Activated naive CD8-positive, alpha-beta T cell treated with anti-CD3 and anti-CD28 coated beads, Interleukin-2, amount 50 U/mL, for 24 hours (primary cell): ENCODE results near the gene TOMM6.

Source experiments
- ATAC-seq: fragments of 150-1000 bp; cut with Tn5 transposase; one replicate; pipeline ENCODE4 v1.10.0; 2021
- DNase-seq: peaks from one replicate; pipeline ENCODE4 v3.0.0; 2021
- H3K27ac Mint-ChIP-seq: one replicate; pipeline ENCODE4 v1.8.0; 2021; ENCODE audit warnings: mild to moderate bottlenecking, mixed read lengths
- H3K27me3 Mint-ChIP-seq: one replicate; pipeline ENCODE4 v1.8.0; 2021; ENCODE audit warnings: mixed read lengths
- H3K36me3 Mint-ChIP-seq: one replicate; pipeline ENCODE4 v1.8.0; 2021; ENCODE audit warnings: low read depth, mixed read lengths
- H3K4me1 Mint-ChIP-seq: one replicate; pipeline ENCODE4 v1.8.0; 2021; ENCODE audit warnings: mixed read lengths
- H3K4me3 Mint-ChIP-seq: one replicate; pipeline ENCODE4 v1.8.0; 2021; ENCODE audit warnings: mild to moderate bottlenecking, moderate library complexity, mixed read lengths
- H3K9me3 Mint-ChIP-seq: one replicate; pipeline ENCODE4 v1.8.0; 2021; ENCODE audit warnings: mixed read lengths

Gene TOMM6

DNA sequence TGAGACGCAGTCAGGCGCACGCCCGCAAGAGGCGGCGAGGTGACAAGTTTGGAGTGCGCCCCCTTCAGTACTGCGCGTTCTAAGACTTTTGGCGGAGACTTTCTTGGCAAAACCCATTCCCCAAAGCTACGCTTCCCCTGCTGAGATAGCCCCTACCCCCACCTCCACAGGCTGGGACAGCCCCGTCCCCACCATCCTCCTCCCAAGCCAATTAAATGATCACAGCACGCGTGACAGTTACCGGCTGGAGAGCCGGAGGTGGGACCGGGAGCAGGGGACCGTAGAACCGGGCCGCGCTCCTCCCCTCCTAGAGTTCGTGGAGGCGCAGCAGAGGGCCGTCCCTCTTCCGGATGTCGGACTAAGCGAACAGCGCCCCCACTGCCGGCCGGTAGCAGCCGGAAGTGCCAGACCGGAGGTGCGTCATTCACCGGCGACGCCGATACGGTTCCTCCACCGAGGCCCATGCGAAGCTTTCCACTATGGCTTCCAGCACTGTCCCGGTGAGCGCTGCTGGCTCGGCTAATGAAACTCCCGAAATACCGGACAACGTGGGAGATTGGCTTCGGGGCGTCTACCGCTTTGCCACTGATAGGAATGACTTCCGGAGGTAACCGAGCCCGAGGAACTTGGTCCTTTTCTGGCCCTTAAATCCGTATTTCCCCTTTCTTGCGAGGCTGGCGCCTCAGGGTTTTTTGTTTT is at the start of gene TOMM6:
TSS of gene TOMM6 (plus strand) at position 476 of the 699 bp plus-strand sequence. CDS start at position 480, 4 bp downstream.
- ATAC-seq (peak; percentile 87), DNase-seq (peak; percentile 97)
- Mint-ChIP-seq H3K4me1 (peaks cover 22% of the 10 kb centered on the region), H3K9me3 (no peaks in the 10 kb centered on the region), H3K4me3 (peak within 1 kb of the TSS; percentile 95), H3K27me3 (no peaks in the 10 kb centered on the region), H3K27ac (peak within 1 kb of the TSS; percentile 97), H3K36me3 (peaks cover 42% of the 10 kb centered on the region)

- no peak overlapping the region for H3K27ac Mint-ChIP-seq
- H3K4me1 Mint-ChIP-seq = no peaks in the 10 kb centered on the region
- no peak for ATAC-seq
- no peak for DNase-seq
- H3K4me3 Mint-ChIP-seq = no peak overlapping the region
- H3K9me3 Mint-ChIP-seq = no peaks in the 10 kb centered on the region
- H3K27me3 Mint-ChIP-seq = no peaks in the 10 kb centered on the region
- H3K36me3 Mint-ChIP-seq = no peaks in the 10 kb centered on the region
These were observed 48.5 kb upstream of the TOMM6 start for GRCh38 chr6:41739041-41739440.

GRCh38 chr6:41740366-41741162 is 46.9 kb upstream of the TOMM6 start:
- ATAC-seq (no peak), DNase-seq (no peak)
- H3K27ac Mint-ChIP-seq = no peak overlapping the region
- H3K4me3 Mint-ChIP-seq = no peak overlapping the region
- no peaks in the 10 kb centered on the region for H3K9me3 Mint-ChIP-seq
- no peaks in the 10 kb centered on the region for H3K4me1 Mint-ChIP-seq
- no peaks in the 10 kb centered on the region for H3K27me3 Mint-ChIP-seq
- no peaks in the 10 kb centered on the region for H3K36me3 Mint-ChIP-seq

DNA sequence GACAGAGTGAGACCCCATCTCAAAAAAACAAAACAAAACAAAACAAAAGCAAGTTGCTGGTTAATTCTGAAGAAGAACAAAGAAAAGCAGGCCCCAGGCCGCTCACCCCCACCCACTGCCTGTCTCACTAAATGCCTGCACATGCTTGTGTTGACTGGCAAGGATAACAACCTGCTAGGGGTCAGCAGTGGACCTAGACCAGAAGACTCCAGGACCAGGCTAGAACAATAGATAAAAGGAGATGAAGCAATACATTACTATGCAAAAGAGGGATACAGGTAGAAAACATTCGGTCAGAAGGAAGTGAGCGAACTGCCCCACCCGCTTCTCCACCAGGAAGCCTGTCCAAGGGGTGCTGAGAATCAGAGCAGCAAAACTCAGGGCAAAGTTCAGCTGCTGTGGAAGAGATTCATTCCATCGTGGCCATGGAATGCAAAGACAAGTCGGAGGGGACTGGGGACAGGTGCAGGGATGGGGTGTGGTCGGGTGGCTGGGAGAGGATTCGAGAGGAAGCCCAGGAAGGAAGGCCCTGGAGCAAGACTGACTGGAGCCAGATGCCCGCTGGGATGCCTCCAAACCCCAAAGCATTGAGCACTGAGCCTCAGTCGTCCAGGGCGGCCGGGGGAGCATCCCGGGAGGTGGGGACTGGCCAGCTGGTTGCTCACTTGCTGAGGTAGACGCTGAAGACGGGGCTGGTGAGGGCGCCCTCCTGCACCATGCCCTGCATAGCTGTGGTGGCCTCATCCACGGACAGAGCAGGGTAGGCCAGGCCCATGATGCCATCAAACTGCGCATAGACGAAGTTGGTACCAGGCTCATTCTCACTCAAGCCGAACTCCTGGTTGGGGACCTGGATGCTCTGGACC is 45.6 kb upstream of the TOMM6 start:
- Mint-ChIP-seq H3K27ac (no peak overlapping the region), H3K4me1 (no peaks in the 10 kb centered on the region)

GRCh38 chr6:41743406-41744235 is 43.9 kb upstream of the TOMM6 start:
- H3K9me3 Mint-ChIP-seq = no peaks in the 10 kb centered on the region
- H3K4me3 Mint-ChIP-seq = no peak overlapping the region
- ATAC-seq (no peak), DNase-seq (no peak)
- H3K27me3 Mint-ChIP-seq = no peaks in the 10 kb centered on the region
- no peaks in the 10 kb centered on the region for H3K4me1 Mint-ChIP-seq
- no peak overlapping the region for H3K27ac Mint-ChIP-seq
- H3K36me3 Mint-ChIP-seq = no peaks in the 10 kb centered on the region

More for the DNA sequence above, 45.6 kb upstream of the TOMM6 start:
- H3K36me3 Mint-ChIP-seq = no peaks in the 10 kb centered on the region
- H3K4me3 Mint-ChIP-seq = no peak overlapping the region
- ATAC-seq = no peak
- H3K27me3 Mint-ChIP-seq = no peaks in the 10 kb centered on the region
- no peak for DNase-seq
- H3K9me3 Mint-ChIP-seq = no peaks in the 10 kb centered on the region

DNA sequence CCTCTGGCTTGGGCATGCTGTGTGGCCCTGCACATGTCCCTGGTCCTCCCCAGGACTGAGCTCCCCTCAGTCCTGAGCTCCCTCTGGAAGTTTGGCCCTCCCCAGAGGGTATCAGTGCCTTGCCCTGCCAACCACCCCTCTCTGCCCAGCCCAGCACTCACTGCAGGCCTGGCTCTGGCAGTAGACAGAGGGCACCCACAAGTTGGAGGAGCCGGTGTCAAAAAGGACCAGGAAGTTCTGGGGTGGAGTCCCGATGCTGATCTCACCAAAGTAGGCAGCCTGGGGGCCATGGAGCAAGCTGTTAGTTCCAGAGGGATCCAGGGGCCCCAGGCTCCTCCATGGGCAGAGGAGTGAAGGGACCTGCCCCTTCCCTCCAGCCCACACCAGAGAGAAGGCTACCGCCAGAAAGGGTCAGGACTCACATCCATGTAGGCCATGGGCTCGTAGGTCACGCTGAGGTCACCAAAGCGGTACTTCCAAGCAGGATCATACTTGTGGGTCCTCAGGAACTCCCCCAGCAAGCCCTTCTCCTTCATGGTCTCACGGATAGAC is 43.2 kb upstream of the TOMM6 start:
- H3K27me3 Mint-ChIP-seq = no peaks in the 10 kb centered on the region
- H3K4me1 Mint-ChIP-seq = no peaks in the 10 kb centered on the region
- no peak overlapping the region for H3K4me3 Mint-ChIP-seq
- no peak overlapping the region for H3K27ac Mint-ChIP-seq
- ATAC-seq (no peak), DNase-seq (no peak)
- H3K36me3 Mint-ChIP-seq = no peaks in the 10 kb centered on the region
- no peaks in the 10 kb centered on the region for H3K9me3 Mint-ChIP-seq

DNA sequence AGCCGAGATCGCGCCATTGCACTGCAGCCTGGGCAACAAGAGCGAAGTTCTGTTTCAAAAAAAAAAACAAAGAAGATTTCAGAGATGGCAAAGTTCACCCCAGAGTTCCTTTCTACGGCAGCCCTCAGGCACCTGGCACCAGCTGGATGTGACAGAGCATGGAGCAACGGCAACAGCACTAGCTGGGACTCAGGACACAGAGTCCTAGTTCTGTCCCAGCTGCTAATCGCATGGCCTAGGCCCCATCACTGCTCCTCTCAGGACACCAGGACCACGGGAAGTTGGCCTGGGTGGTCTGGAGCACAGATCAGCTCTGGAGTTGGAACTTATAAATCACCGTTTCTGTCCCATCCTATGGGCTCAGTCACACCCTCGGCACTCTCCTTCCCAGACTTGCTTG is 41.4 kb upstream of the TOMM6 start:
- Mint-ChIP-seq H3K9me3 (no peaks in the 10 kb centered on the region), H3K36me3 (no peaks in the 10 kb centered on the region), H3K27me3 (no peaks in the 10 kb centered on the region), H3K4me1 (no peaks in the 10 kb centered on the region), H3K4me3 (no peak overlapping the region), H3K27ac (no peak overlapping the region)
- no peak for DNase-seq
- ATAC-seq = no peak

DNA sequence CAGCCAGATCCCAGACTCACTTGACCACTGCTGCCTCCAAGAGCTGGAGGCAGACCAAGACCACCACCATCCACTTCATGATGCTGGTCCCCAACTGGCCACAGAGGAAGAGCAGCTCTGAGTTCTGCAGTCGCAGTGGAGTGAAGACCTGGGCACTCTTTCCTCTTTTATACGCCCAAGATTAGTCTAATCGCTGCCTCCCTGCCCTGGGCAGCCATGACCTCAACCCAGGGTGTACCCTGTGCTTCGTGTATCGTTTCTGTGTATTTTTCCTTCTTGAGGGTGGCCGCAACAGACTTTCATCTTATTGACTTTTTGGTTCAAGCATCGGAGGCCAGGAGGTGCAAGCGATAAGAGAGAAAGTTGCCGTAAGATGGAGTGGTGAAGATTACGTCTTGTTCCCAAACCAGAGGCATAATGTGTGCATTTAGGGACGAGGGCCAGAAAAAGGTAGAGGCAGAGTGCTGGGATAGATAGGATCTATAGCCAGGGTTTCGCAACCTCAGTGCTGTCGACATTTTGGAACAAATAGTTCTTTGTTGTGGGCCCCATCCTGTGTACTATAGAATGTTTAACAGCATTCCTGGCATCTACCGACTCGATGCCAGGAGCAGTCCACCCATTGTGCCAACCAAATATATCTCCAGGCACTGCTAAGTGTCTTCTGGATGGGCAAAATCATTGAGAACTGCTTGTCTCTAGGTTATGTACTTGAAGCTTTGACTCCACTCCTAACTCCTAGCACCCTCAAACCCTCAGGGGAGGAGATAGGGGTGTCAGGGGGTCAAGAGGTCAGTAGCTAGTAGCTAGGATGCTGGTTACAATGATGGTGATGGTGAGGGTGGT is 40.0 kb upstream of the TOMM6 start, which contains the start of gene PGC:
TSS of gene PGC (minus strand) at position 142 of the 846 bp plus-strand sequence. CDS start at position 79, 63 bp downstream.
- no peak for ATAC-seq
- Mint-ChIP-seq H3K4me3 (no peak within 1 kb of the TSS), H3K27me3 (no peaks in the 10 kb centered on the region), H3K27ac (no peak within 1 kb of the TSS), H3K36me3 (no peaks in the 10 kb centered on the region), H3K4me1 (no peaks in the 10 kb centered on the region), H3K9me3 (no peaks in the 10 kb centered on the region)
- DNase-seq = no peak

GRCh38 chr6:41748102-41748477 is 39.4 kb upstream of the TOMM6 start:
- H3K36me3 Mint-ChIP-seq = no peaks in the 10 kb centered on the region
- H3K4me1 Mint-ChIP-seq = no peaks in the 10 kb centered on the region
- DNase-seq = no peak
- no peaks in the 10 kb centered on the region for H3K9me3 Mint-ChIP-seq
- H3K4me3 Mint-ChIP-seq = no peak overlapping the region
- H3K27me3 Mint-ChIP-seq = no peaks in the 10 kb centered on the region
- H3K27ac Mint-ChIP-seq = no peak overlapping the region
- no peak for ATAC-seq

GRCh38 chr6:41748542-41748941 is 39.0 kb upstream of the TOMM6 start:
- Mint-ChIP-seq H3K4me3 (no peak overlapping the region), H3K27me3 (no peaks in the 10 kb centered on the region), H3K4me1 (no peaks in the 10 kb centered on the region), H3K27ac (no peak overlapping the region), H3K36me3 (no peaks in the 10 kb centered on the region), H3K9me3 (no peaks in the 10 kb centered on the region)
- no peak for DNase-seq
- ATAC-seq = no peak

- Mint-ChIP-seq H3K9me3 (no peaks in the 10 kb centered on the region), H3K27me3 (no peaks in the 10 kb centered on the region), H3K4me1 (no peaks in the 10 kb centered on the region), H3K36me3 (no peaks in the 10 kb centered on the region), H3K27ac (no peak overlapping the region), H3K4me3 (no peak overlapping the region)
- ATAC-seq (no peak), DNase-seq (no peak)
These were observed 37.1 kb upstream of the TOMM6 start for GRCh38 chr6:41750374-41750773.

- Mint-ChIP-seq H3K27ac (no peak overlapping the region), H3K9me3 (no peaks in the 10 kb centered on the region), H3K4me3 (no peak overlapping the region), H3K27me3 (no peaks in the 10 kb centered on the region), H3K4me1 (peaks cover 1% of the 10 kb centered on the region), H3K36me3 (no peaks in the 10 kb centered on the region)
- DNase-seq (no peak), ATAC-seq (no peak)
These were observed 31.6 kb upstream of the TOMM6 start for GRCh38 chr6:41755895-41756294.

DNA sequence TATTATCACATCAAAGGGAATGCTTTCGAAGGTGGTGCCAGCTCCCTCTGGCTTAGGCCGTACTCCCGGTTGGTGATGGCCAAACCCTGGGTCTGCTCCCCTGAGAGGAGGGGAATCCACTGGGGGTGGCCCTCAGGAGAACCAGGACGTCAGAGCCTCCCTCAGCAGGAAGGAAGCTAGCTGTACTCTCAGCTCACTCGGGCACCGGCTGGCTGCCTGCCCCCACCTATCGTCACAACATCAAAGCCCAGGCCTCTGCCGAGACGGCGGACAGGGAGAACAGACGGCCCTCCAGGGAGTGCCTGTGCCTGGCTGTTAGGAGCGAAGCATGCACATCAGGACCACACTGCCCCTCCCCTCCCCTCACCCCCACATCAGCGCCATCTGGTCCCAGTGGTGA is 31.1 kb upstream of the TOMM6 start:
- no peak overlapping the region for H3K4me3 Mint-ChIP-seq
- no peak for ATAC-seq
- H3K36me3 Mint-ChIP-seq = no peaks in the 10 kb centered on the region
- H3K27me3 Mint-ChIP-seq = peaks cover 2% of the 10 kb centered on the region
- peaks cover 1% of the 10 kb centered on the region for H3K4me1 Mint-ChIP-seq
- H3K27ac Mint-ChIP-seq = no peak overlapping the region
- DNase-seq = no peak
- H3K9me3 Mint-ChIP-seq = no peaks in the 10 kb centered on the region
